Astrocyte of the cerebellum (primary cell): ENCODE measurements around the gene CCND1.

Experiments
- DNase-seq: peaks from one replicate; pipeline ENCODE4 v3.0.0-alpha.2; 2011; ENCODE audit warnings: low read depth
- H3K4me3 ChIP-seq: 2 replicates; pipeline ENCODE4 v1.5.1; 2011; ENCODE audit warnings: mild to moderate bottlenecking, low read depth, low read length, moderate library complexity
- CTCF ChIP-seq: IDR thresholded peaks from 2 replicates; pipeline ENCODE4 v1.5.1; 2012; ENCODE audit warnings: low read length, low read depth, moderate library complexity, mild to moderate bottlenecking; ENCODE audit errors: missing control alignments
- in situ Hi-C: cut with HindIII; loops from 2 replicates; pipeline ENCODE4 v1.10.0; 2017; ENCODE audit warnings: low sequenced_read_pairs

CCND1 gene

GRCh38 chr11:69599502-69599901 is 41.5 kb upstream of the CCND1 start:
- H3K4me3 ChIP-seq, result no peak overlapping the region
- no peak for TF ChIP-seq CTCF
- in situ Hi-C loops, result no loop called here
- no peak for DNase-seq

DNA sequence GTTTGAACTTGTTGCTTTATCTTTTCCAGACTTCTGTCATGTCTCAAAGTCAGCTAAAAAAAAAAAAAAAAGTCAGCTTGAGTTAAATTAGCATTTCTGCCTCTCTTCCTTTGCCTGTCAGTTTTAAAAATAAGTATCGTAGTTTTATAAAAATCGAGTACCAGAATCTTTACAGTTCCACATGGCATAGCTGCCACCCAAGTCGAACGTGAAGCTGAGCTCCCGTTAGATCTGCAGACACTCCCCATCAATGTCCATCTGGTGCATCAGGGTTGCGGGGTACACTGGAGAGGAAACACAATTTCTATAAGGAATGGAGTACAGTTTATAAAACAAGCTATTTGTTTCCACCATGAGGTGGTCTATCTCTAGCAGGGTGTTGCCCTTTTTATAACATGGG is 41.0 kb upstream of the CCND1 start:
- no peak for TF ChIP-seq CTCF
- in situ Hi-C loops, result no loop called here
- no peak for DNase-seq
- H3K4me3 ChIP-seq, result no peak overlapping the region

DNA sequence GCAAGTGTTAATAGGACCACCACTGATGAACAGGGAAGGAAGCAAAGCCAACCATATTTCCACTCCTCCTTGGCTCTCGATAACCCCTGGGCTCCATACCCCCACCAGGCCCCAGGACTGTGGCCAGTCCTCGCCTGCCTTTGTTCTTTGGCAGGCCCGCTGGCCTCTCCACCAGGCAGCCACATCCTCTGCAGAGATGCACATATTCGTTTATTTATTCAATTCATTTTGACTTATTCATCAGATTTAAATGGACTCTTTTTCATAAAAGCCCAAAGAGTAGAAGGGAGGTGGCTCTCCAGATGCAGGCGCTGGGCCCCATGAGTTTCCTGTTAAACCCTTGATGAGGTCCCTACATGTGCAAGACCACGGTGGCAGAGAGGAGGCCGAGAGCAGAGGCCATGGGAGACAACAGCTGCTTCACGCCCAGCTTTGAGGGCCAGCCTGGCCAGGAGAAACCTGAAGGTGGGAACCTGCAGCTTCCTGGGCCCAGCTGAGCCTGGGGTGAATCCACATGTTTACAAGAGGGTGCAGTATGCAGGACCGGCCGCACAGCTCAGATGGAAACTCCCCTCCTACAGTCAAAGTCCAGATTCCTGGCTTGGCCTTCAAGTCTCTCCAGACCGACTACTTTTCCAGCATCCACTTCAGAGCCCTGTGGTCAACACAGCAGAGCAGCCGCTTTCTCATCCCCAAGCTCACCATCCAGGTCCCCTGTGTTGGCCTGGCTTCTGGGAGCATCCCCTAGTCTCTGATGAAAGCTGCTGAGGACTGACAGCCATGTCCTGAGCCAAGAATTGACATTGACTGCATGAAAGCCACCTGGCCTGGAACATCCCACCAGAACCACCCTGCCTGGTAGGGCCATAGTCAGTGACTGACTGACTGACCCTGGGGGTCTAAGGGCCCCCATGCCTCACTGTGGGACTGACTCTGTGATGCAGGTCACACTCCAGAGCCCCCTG is 39.7 kb upstream of the CCND1 start:
- no peak for TF ChIP-seq CTCF
- no peak for DNase-seq
- H3K4me3 ChIP-seq, result no peak overlapping the region
- in situ Hi-C loops, result no loop called here

DNA sequence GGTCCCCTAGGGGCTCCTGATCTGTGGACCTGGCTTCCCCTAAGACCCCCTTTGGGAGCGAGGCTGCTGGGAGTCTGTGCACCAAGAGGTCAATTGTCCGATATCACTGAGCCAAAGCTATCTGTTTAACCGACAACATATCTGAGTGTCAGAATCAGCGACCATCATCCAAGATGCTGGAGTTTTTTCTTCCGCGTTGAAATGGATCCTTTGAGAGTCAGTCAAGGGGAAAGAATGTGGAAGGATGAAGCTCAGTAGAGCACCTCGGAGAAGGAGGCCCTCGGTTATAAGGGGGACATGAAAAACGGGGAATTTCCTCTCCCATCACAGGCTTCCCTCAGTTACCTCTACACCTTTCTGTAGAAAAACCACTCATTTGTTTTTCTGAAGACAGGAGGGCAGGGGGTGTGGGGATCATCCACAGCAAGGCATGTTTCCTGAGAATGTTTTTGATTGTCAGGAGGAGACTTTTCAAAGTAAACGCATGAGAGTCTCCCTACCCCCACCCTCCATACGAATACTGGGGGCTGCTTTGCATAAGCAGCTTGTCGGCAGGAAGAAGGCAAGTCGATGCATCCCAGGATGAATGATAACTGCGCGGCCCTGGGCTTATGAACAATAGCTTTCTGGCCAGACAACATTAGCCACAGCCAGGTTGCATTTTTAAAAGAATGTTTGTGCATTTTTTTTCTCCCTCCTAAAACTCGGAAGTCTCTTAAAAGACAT is 37.7 kb upstream of the CCND1 start:
- H3K4me3 ChIP-seq, result no peak overlapping the region
- no peak for TF ChIP-seq CTCF
- in situ Hi-C loops, result no loop called here
- no peak for DNase-seq

DNA sequence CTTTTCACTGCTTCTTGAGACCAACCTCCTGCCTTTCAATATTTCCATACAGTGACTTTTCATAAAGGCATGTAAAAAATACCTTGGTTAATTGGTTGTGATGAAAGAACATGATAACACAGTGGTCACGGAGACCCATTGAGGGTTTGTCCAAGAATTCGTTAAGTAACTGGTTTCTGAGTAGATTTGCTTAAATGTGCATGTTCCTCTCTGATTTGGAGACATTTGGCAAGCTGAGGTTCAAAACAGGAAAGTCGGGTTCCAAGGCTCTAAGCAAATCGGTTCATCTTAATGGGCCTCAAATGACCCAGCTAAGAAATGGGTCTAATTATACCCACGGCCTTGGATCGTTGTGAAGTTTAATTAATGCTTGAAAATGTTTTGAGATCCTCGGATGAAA is 36.9 kb upstream of the CCND1 start:
- in situ Hi-C loops, result no loop called here
- TF ChIP-seq CTCF, result no peak
- peak; percentile 8 for DNase-seq
- no peak overlapping the region for H3K4me3 ChIP-seq

- no peak for DNase-seq
- in situ Hi-C loops, result no loop called here
- H3K4me3 ChIP-seq, result no peak overlapping the region
- TF ChIP-seq CTCF, result no peak
Measured at GRCh38 chr11:69605737-69606526, 35.0 kb upstream of the CCND1 start.
